CD4-positive, alpha-beta T cell treated with Interleukin-15 for 1 hour (primary cell): Measurements from ENCODE around the gene SMPD3.
A peak's percentile ranks its signal among the peaks of the same experiment; 100 is the strongest.

Source experiments
- DNase-seq: peaks from one replicate; pipeline ENCODE4 v3.0.0-alpha.2; 2020

SMPD3 gene

GRCh38 chr16:68470461-68471150 is 22.3 kb upstream of the SMPD3 start:
- peak; percentile 69 for DNase-seq

- no peak for DNase-seq
Observed at GRCh38 chr16:68469796-68470460, 21.6 kb upstream of the SMPD3 start.

- no peak for DNase-seq
Observed at GRCh38 chr16:68468842-68469241, 20.5 kb upstream of the SMPD3 start.

- no peak for DNase-seq
Observed at GRCh38 chr16:68466174-68466573, 17.9 kb upstream of the SMPD3 start.

- no peak for DNase-seq
Observed at GRCh38 chr16:68463904-68464303, 15.6 kb upstream of the SMPD3 start.

GRCh38 chr16:68460067-68460466 is 11.8 kb upstream of the SMPD3 start:
- no peak for DNase-seq

- DNase-seq: no peak
Observed at GRCh38 chr16:68459457-68459856, 11.1 kb upstream of the SMPD3 start.

GRCh38 chr16:68458551-68458950 is 10.2 kb upstream of the SMPD3 start:
- DNase-seq: no peak

GRCh38 chr16:68458101-68458500 is 9.8 kb upstream of the SMPD3 start:
- DNase-seq: no peak

GRCh38 chr16:68455631-68456030 is 7.3 kb upstream of the SMPD3 start:
- no peak for DNase-seq

- DNase-seq: no peak
Observed at GRCh38 chr16:68454920-68455435, 6.7 kb upstream of the SMPD3 start.

- DNase-seq: no peak
Observed at GRCh38 chr16:68453816-68454215, 5.5 kb upstream of the SMPD3 start.

GRCh38 chr16:68452176-68452575 is 3.9 kb upstream of the SMPD3 start:
- DNase-seq: no peak

GRCh38 chr16:68451676-68452075 is 3.4 kb upstream of the SMPD3 start:
- DNase-seq: no peak

GRCh38 chr16:68450741-68451255 is 2.5 kb upstream of the SMPD3 start:
- no peak for DNase-seq

- DNase-seq: no peak
Observed at GRCh38 chr16:68447653-68448359, 502 bp downstream of the SMPD3 start.

GRCh38 chr16:68446681-68447652 is 1.3 kb downstream of the SMPD3 start:
- no peak for DNase-seq

GRCh38 chr16:68445458-68445857 is 2.9 kb downstream of the SMPD3 start:
- DNase-seq: peak; percentile 51

- DNase-seq: no peak
Observed at GRCh38 chr16:68444056-68444657, 4.2 kb downstream of the SMPD3 start.

- DNase-seq: no peak
Observed at GRCh38 chr16:68436581-68436980, 11.7 kb downstream of the SMPD3 start.

GRCh38 chr16:68434624-68435210 is 13.6 kb downstream of the SMPD3 start:
- no peak for DNase-seq

- DNase-seq: no peak
Observed at GRCh38 chr16:68433316-68433715, 15.0 kb downstream of the SMPD3 start.
